Measurements from ENCODE around the gene FXYD5. TPM values are rescaled to one million over a fixed set of nuclear protein-coding genes. Genes with fewer than 3 reads are reported as not detected.

FXYD5 gene
- total RNA-seq, 1 experiment from 2014 or later, result 6.6 TPM

GRCh38 chr19:35167251-35168119 is 12.9 kb downstream of the FXYD5 start:
- H3K27ac ChIP-seq, result no peak overlapping the region
- DNase-seq, result no peak
- H3K4me3 ChIP-seq, result no peak overlapping the region
- no peaks in the 10 kb centered on the region for H3K36me3 ChIP-seq
- no peaks in the 10 kb centered on the region for H3K4me1 ChIP-seq
- peaks cover 5% of the 10 kb centered on the region for H3K9me3 ChIP-seq (replicated peaks)
- no peaks in the 10 kb centered on the region for H3K27me3 ChIP-seq

DNA sequence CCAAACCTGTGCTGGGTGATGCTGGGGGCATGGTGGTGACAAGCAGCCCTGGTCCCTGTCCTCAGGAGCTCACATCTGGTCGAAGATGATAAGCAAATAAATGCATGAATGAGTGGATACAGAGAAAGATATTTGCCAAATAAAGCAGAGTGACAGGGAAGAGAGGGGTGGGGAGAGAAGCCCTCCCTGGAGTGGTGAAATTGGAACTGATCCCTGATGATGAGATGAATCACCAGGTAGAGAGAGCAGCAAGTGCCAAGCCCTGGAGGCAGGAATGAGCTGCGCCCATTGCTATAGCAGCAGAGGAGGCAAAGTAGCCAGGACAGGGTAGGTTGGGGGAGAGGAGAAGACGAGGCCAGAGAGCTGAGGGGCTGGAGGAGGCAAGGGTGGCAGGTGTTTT is 13.7 kb downstream of the FXYD5 start:
- H3K4me1 ChIP-seq, result no peaks in the 10 kb centered on the region
- H3K27me3 ChIP-seq, result no peaks in the 10 kb centered on the region
- no peaks in the 10 kb centered on the region for H3K36me3 ChIP-seq
- no peak for DNase-seq
- no peak overlapping the region for H3K4me3 ChIP-seq
- peaks cover 5% of the 10 kb centered on the region for H3K9me3 ChIP-seq (replicated peaks)
- H3K27ac ChIP-seq, result no peak overlapping the region

- H3K27me3 ChIP-seq, result no peaks in the 10 kb centered on the region
- no peak overlapping the region for H3K27ac ChIP-seq
- H3K4me1 ChIP-seq, result no peaks in the 10 kb centered on the region
- H3K36me3 ChIP-seq, result no peaks in the 10 kb centered on the region
- DNase-seq, result no peak
- H3K9me3 ChIP-seq (replicated peaks), result peaks cover 5% of the 10 kb centered on the region
- H3K4me3 ChIP-seq, result no peak overlapping the region
Measured at GRCh38 chr19:35169221-35169995, 14.9 kb downstream of the FXYD5 start.

DNA sequence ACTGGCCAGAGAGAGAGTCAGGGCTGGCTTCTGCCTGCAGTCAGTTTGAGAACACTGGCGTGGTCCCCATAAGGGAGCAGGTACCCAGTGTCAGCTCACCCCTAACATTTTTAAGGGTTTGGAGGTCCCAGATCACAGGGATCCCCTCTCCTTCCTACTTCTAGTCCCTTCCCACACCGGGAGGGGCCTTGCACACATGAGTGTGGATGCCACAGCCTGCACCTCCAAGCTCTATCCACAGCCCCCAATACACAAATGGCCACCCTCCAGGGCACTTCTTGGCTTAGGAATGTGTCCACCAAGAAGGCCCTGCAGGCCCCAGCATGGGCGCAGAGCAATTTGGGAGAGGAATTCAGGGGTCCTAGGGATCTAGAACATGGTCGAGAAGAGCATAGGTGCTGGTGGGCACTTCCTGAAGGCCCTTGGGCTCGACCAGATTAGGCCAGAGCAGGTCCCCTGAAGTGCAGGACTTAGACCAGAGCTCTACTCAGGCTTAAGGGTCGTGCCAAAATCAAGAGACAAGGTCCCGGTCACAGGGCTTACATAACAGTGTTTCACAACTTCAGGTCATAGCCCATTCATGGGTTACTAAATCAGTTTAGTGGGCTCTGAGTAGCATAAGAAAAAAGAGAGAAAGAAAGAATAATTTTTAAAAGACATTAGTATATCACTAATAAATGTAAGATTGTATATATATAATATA is 16.0 kb downstream of the FXYD5 start:
- Histone ChIP-seq H3K4me3 (no peak overlapping the region), H3K27me3 (no peaks in the 10 kb centered on the region), H3K9me3 (replicated peaks) (no peaks in the 10 kb centered on the region), H3K4me1 (no peaks in the 10 kb centered on the region), H3K36me3 (no peaks in the 10 kb centered on the region), H3K27ac (no peak overlapping the region)
- DNase-seq, result no peak

DNA sequence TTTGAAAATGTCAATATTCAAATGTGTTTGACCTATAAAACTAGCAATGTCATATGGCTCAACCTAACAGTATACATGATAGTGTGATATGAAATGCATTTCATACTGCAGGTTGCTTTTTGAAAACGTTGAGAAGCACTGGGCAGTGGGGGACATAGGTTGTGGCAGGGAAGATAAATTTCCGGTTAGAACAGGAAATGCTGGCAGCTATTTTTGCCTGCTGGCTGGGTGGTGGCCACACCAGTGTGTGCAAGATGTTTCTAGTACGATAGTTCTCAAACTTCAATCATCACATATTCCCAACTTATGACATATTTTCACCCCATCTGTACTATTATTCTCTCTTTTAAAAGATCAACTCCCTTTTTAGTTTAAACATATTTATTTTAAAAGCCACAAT is 17.2 kb downstream of the FXYD5 start:
- Histone ChIP-seq H3K9me3 (replicated peaks) (no peaks in the 10 kb centered on the region), H3K36me3 (no peaks in the 10 kb centered on the region), H3K27ac (no peak overlapping the region), H3K4me1 (no peaks in the 10 kb centered on the region), H3K27me3 (no peaks in the 10 kb centered on the region), H3K4me3 (no peak overlapping the region)
- DNase-seq, result no peak

- Histone ChIP-seq H3K4me3 (no peak overlapping the region), H3K27me3 (no peaks in the 10 kb centered on the region)
- no peak for DNase-seq
Measured at GRCh38 chr19:35174226-35174625, 19.7 kb downstream of the FXYD5 start.

GRCh38 chr19:35176181-35176570 is 21.6 kb downstream of the FXYD5 start:
- Histone ChIP-seq H3K36me3 (no peaks in the 10 kb centered on the region), H3K9me3 (replicated peaks) (0 out of 2 replicates have a peak, but pooled peaks cover 9% of the 10 kb centered on the region), H3K4me1 (no peaks in the 10 kb centered on the region), H3K27me3 (no peaks in the 10 kb centered on the region), H3K4me3 (no peak overlapping the region), H3K27ac (no peak overlapping the region)
- no peak for DNase-seq

More at GRCh38 chr19:35174226-35174625, 19.7 kb downstream of the FXYD5 start:
- no peaks in the 10 kb centered on the region for H3K4me1 ChIP-seq
- H3K27ac ChIP-seq, result no peak overlapping the region
- H3K36me3 ChIP-seq, result no peaks in the 10 kb centered on the region
- 0 out of 2 replicates have a peak, but pooled peaks cover 9% of the 10 kb centered on the region for H3K9me3 ChIP-seq (replicated peaks)

DNA sequence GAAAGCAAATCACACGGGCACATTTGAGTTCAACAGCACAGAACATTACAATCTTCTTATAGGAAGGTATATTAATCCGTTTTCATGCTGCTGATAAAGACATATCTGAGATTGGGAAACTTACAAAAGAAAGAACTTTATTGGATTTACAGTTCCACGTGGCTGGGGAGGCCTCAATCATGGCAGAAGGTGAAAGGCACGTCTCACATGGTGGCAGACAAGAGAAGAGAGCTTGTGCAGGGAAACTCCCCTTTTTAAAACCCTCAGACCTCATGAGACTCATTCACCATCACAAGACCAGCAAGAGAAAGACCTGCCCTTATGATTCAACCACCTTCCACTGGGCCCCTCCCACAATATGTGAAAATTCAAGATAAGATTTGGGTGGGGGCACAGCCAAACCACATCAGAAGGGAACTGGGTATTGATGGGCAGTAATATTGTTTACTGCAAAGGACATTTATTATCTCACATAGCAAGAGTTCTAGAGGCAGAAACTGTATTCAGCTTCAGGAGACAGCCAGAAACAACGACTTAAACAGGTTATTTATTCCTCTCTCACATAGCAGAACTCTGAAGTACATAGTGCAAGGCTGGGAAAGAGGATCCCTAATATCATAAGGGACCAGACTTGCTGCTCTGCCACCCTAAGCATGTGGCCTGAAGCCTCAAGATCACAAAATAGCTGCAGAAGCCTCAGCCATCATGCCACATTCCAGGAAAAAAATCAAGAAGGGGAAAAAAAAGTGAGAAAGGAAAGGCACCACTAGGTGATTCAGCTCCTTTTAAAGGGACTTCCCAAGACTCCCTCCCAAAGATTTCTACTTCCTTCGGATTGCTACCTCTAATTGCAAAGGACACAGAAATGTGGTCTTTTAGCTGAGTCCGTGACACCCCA is 23.1 kb downstream of the FXYD5 start:
- H3K27ac ChIP-seq, result no peak overlapping the region
- H3K27me3 ChIP-seq, result no peaks in the 10 kb centered on the region
- 0 out of 2 replicates have a peak, but pooled peaks cover 9% of the 10 kb centered on the region for H3K9me3 ChIP-seq (replicated peaks)
- H3K4me1 ChIP-seq, result no peaks in the 10 kb centered on the region
- no peak for DNase-seq
- no peak overlapping the region for H3K4me3 ChIP-seq
- H3K36me3 ChIP-seq, result no peaks in the 10 kb centered on the region

GRCh38 chr19:35178701-35179100 is 24.2 kb downstream of the FXYD5 start:
- no peaks in the 10 kb centered on the region for H3K4me1 ChIP-seq
- H3K27me3 ChIP-seq, result no peaks in the 10 kb centered on the region
- no peak overlapping the region for H3K4me3 ChIP-seq
- no peaks in the 10 kb centered on the region for H3K36me3 ChIP-seq
- 0 out of 2 replicates have a peak, but pooled peaks cover 9% of the 10 kb centered on the region for H3K9me3 ChIP-seq (replicated peaks)
- no peak overlapping the region for H3K27ac ChIP-seq
- no peak for DNase-seq

DNA sequence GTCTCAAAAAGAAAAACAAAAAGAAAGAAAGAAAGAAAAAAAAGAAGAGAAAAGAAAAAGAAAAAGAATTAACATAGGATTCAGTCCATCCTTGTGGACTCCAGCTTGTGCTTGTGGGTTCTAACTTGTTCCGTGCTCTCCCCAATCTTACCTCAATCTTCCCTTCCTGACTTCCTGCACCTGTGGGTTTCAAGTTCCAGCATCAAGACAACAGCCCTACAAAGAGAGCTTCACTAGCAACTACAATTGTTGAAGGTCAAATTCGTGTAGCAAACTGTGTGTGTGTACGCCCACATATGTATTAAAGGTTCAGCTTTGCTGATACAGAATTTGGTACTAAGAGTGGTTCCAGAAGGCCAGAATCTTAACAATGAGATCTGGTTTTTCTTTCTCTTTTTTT is 25.3 kb downstream of the FXYD5 start:
- no peak overlapping the region for H3K4me3 ChIP-seq
- no peak for DNase-seq
- no peak overlapping the region for H3K27ac ChIP-seq
- H3K36me3 ChIP-seq, result no peaks in the 10 kb centered on the region
- no peaks in the 10 kb centered on the region for H3K4me1 ChIP-seq
- H3K27me3 ChIP-seq, result no peaks in the 10 kb centered on the region
- 0 out of 2 replicates have a peak, but pooled peaks cover 9% of the 10 kb centered on the region for H3K9me3 ChIP-seq (replicated peaks)

- no peak overlapping the region for H3K4me3 ChIP-seq
- no peak for DNase-seq
- H3K27me3 ChIP-seq, result no peaks in the 10 kb centered on the region
- no peaks in the 10 kb centered on the region for H3K36me3 ChIP-seq
- 0 out of 2 replicates have a peak, but pooled peaks cover 9% of the 10 kb centered on the region for H3K9me3 ChIP-seq (replicated peaks)
- no peak overlapping the region for H3K27ac ChIP-seq
- no peaks in the 10 kb centered on the region for H3K4me1 ChIP-seq
Measured at GRCh38 chr19:35181387-35181786, 26.9 kb downstream of the FXYD5 start.

DNA sequence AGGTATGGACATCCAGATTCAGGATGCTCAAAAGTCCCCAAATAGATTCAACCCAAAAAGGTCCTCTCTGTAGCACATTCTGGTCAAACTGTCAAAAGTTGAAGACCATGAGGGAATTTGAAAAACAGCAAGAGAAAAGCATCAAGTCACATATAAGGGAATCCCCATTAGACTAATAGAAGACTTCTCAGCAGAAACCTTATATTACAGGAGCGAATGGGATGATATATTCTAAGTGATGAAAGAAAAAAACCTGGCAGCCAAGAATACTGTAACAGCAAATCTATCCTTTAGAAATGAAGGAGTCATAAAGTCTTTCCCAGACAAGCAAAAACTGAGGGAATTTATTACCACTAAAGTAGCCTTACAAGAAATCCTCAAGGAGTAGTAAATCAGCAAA is 29.7 kb downstream of the FXYD5 start:
- DNase-seq, result no peak
- no peaks in the 10 kb centered on the region for H3K36me3 ChIP-seq
- no peaks in the 10 kb centered on the region for H3K4me1 ChIP-seq
- no peaks in the 10 kb centered on the region for H3K9me3 ChIP-seq (replicated peaks)
- H3K4me3 ChIP-seq, result no peak overlapping the region
- H3K27ac ChIP-seq, result no peak overlapping the region
- H3K27me3 ChIP-seq, result no peaks in the 10 kb centered on the region

DNA sequence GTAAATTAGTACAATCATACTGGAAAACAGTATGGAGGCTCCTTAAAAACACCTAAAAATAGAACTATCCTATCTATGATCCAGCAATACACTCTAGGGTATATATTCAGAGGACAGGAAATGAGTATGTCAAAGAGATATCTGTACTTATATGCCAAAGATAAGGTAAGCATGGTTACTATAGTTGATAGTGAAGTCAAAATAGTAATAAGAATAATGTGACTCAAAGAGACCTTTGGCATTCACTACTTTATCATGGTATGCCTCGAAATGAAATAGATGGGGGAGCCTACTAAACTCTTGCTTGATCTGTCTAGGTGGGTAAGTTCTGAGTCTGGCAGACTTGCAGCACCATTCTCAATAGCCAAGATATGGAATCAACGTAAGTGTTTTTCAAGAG is 30.3 kb downstream of the FXYD5 start:
- Histone ChIP-seq H3K9me3 (replicated peaks) (no peaks in the 10 kb centered on the region), H3K4me1 (no peaks in the 10 kb centered on the region), H3K4me3 (no peak overlapping the region), H3K36me3 (no peaks in the 10 kb centered on the region), H3K27me3 (no peaks in the 10 kb centered on the region), H3K27ac (no peak overlapping the region)
- no peak for DNase-seq

Data from SJCRH30 (cell line).